OCI-LY7 (cell line): ENCODE results near the gene SPATA13.

Experiments
- CTCF ChIP-seq: fragments of 200-600 bp; sonication (generic); conservative IDR thresholded peaks from 2 replicates; pipeline ENCODE4 v1.5.1; 2014; ENCODE audit warnings: mild to moderate bottlenecking, antibody characterized with exemption, low read length, moderate library complexity, mixed read lengths
- EZH2phosphoT487 ChIP-seq: fragments of 200-600 bp; sonication (generic); IDR thresholded peaks from 2 replicates; pipeline ENCODE4 v1.6.1; 2018; ENCODE audit warnings: low read depth, borderline replicate concordance, mild to moderate bottlenecking, mixed run types, antibody characterized with exemption, low read length, moderate library complexity, mixed read lengths

DNA sequence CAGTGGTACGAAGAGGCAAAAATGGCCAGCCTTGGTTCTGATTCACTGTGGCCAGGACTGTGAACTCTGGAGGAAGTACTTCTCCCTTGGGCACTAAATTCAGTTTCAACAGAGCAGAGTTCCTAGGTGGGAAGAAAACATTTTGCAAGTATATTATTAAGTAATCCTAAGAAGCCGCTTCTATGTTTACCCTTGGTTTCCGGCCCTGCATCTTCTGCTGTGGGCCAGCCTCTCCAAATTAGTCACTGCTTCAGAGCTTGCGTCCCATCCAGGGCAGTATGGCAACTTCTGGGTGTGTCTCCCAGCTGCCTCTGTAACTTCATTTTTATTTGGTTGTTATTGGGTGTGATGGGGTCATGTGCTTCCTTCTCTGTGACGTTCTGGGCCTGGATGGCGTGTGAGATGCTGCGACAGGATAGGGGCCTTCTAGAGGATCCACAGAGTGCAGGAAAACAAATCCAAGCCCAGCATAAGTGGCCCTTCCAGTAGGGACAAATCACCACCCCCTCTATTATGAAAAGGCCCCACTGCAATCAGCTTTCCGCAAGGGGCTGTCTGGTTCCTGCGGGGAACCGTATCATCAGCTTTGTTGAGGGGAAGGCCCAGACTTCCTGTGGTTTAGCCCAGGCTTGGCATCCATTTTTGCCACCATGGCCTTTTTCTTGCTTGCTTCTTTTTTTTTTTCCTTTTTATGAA is 93.8 kb downstream of the SPATA13 start:
- TF ChIP-seq CTCF = no peak
- TF ChIP-seq EZH2phosphoT487 = no peak
